HepG2 (cell line): ENCODE measurements around the gene PRR35. TPM values are rescaled to one million over a fixed set of nuclear protein-coding genes. Genes with fewer than 3 reads are reported as not detected.

ENCODE experiments used
- ATF7 ChIP-seq, 2 experiments: fragments of 450-650 bp in 1 of 2; sonication (generic) in 1 of 2; formaldehyde crosslinking in 1 of 2; IDR thresholded peaks; 2 replicates each; pipeline versions ENCODE4 v1.4.0 to v1.6.1; 2016 to 2020; ENCODE audit warnings: antibody characterized with exemption in 1 of 2, mild to moderate bottlenecking in 1 of 2, missing genetic modification reagents in 1 of 2
- KLF11 ChIP-seq: IDR thresholded peaks from 2 replicates; pipeline ENCODE4 v1.6.1; 2016; ENCODE audit warnings: missing compliant biosample characterization
- LCORL ChIP-seq, 2 experiments: fragments of 450-650 bp in 1 of 2; sonication (generic) in 1 of 2; formaldehyde crosslinking in 1 of 2; IDR thresholded peaks; 2 replicates each; pipeline versions ENCODE4 v1.5.0 to v1.6.1; 2017 to 2020; ENCODE audit warnings: antibody characterized with exemption in 1 of 2, missing genetic modification reagents in 1 of 2
- MBNL3 ChIP-seq: fragments of 250-450 bp; sonication (Bioruptor Pico); conservative IDR thresholded peaks from 2 replicates; pipeline ENCODE4 v1.8.0; 2022; ENCODE audit warnings: mild to moderate bottlenecking, inconsistent platforms
- ZNF644 ChIP-seq: IDR thresholded peaks from 2 replicates; pipeline ENCODE4 v1.6.1; 2016; ENCODE audit warnings: low read depth
- ZNF772 ChIP-seq: sonication (generic); formaldehyde crosslinking; IDR thresholded peaks from 2 replicates; pipeline ENCODE4 v1.5.0; 2020; ENCODE audit warnings: mild to moderate bottlenecking, missing genetic modification reagents
- polyA plus RNA-seq, 8 experiments: library from polyadenylated mRNA; depleted of rRNA in 3 of 8; stranded (reverse) in 7 of 8; unstranded in 1 of 8; fragments of >200 nt; fragmentation: Illumina TruSeq in 4 of 8; extraction: Trizol in 4 of 8; gene quantifications; 2 replicates each; pipeline versions ENCODE4 v1.2.1 to v1.2.3, GENCODE V29; 2011 to 2016; ENCODE audit warnings: low read depth in 4 of 8, missing spikeins in 1 of 8, mixed read lengths in 1 of 8; ENCODE audit not compliant: insufficient read depth in 1 of 8
- total RNA-seq, 5 experiments: library from RNA; depleted of rRNA; stranded (reverse); fragments of >200 nt; fragmentation: Illumina TruSeq; extraction: Trizol; gene quantifications; 2 replicates each; pipeline ENCODE4 v1.2.3, GENCODE V29; 2016; ENCODE audit warnings: low read depth in 1 of 5
- TF ChIP-seq, protein P1 (sequence below): sonication (generic); formaldehyde crosslinking; IDR thresholded peaks from one replicate; pipeline ENCODE4 v1.5.1; 2020; ENCODE audit warnings: mild to moderate bottlenecking, missing genetic modification reagents; ENCODE audit errors: not compliant biosample characterization
- TF ChIP-seq, protein P2 (sequence below): sonication (generic); formaldehyde crosslinking; IDR thresholded peaks from 2 replicates; pipeline ENCODE4 v1.5.0; 2020; ENCODE audit warnings: mild to moderate bottlenecking, missing genetic modification reagents, borderline replicate concordance

PRR35 gene
- total and polyA plus RNA-seq, 2 of the 13 experiments (the other 11 are each of a cell fraction or from before 2014, with no cell fraction given), result 0.07 to 0.16 TPM

DNA sequence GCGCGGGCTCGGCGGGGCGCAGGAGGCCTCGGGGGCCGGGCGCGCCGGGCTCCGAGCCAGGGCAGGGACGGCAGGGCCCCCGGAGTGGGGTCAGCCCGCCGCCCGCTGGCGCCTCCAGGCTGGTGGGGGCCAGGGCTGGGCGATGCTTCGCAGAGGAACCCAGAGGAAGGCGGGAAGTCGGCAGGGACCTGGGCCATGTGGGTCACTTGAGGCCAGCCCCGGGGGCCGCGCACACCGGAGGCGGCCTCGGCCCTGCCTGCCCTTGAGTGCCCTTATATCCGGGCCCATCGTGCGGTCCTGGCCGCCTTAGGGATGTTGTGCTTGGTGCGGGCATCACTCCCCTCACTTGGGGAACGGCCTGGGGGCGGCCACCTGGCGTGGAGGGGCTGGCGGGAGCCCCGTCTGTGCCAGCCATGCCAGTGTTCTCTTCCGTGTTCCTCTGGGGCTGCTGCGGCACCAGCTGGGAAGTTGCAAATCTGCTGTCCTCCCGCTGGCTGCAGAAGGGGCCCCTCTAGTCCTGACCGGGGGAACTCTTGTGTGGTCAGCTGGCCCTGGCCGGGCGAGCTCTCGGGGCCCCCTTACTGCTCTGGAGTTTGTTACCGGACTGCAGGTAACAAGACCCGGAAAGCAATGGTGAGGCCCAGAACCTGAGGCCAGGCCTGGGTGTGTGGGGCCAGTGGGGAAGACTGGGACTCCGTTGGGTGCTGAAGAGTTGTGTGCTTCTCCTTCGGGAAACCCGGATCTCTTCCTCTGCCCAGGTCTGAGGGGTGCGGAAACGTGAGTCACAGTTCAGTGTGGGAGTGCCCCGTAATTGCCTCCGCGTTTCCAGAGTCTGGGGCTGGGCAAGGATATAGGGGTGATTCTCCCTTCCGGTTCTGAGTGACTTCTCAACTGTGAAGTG lies 31.8 kb upstream of the PRR35 start (continued):
- TF ChIP-seq, protein P1, sequence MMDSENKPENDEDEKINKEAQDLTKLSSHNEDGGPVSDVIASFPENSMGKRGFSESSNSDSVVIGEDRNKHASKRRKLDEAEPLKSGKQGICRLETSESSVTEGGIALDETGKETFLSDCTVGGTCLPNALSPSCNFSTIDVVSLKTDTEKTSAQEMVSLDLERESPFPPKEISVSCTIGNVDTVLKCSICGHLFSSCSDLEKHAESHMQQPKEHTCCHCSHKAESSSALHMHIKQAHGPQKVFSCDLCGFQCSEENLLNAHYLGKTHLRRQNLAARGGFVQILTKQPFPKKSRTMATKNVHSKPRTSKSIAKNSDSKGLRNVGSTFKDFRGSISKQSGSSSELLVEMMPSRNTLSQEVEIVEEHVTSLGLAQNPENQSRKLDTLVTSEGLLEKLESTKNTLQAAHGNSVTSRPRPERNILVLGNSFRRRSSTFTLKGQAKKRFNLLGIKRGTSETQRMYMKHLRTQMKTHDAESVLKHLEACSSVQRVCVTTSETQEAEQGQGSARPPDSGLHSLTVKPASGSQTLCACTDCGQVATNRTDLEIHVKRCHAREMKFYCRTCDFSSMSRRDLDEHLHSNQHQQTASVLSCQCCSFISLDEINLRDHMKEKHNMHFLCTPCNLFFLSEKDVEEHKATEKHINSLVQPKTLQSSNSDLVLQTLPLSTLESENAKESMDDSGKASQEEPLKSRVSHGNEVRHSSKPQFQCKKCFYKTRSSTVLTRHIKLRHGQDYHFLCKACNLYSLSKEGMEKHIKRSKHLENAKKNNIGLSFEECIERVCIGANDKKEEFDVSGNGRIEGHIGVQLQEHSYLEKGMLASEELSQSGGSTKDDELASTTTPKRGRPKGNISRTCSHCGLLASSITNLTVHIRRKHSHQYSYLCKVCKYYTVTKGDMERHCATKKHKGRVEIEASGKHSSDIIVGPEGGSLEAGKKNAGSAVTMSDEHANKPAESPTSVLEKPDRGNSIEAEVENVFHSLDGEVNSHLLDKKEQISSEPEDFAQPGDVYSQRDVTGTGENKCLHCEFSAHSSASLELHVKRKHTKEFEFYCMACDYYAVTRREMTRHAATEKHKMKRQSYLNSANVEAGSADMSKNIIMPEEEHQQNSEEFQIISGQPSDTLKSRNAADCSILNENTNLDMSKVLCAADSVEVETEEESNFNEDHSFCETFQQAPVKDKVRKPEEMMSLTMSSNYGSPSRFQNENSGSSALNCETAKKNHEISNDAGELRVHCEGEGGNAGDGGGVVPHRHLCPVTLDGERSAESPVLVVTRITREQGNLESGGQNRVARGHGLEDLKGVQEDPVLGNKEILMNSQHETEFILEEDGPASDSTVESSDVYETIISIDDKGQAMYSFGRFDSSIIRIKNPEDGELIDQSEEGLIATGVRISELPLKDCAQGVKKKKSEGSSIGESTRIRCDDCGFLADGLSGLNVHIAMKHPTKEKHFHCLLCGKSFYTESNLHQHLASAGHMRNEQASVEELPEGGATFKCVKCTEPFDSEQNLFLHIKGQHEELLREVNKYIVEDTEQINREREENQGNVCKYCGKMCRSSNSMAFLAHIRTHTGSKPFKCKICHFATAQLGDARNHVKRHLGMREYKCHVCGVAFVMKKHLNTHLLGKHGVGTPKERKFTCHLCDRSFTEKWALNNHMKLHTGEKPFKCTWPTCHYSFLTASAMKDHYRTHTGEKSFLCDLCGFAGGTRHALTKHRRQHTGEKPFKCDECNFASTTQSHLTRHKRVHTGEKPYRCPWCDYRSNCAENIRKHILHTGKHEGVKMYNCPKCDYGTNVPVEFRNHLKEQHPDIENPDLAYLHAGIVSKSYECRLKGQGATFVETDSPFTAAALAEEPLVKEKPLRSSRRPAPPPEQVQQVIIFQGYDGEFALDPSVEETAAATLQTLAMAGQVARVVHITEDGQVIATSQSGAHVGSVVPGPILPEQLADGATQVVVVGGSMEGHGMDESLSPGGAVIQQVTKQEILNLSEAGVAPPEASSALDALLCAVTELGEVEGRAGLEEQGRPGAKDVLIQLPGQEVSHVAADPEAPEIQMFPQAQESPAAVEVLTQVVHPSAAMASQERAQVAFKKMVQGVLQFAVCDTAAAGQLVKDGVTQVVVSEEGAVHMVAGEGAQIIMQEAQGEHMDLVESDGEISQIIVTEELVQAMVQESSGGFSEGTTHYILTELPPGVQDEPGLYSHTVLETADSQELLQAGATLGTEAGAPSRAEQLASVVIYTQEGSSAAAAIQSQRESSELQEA, result peak; percentile 6
- no peak for TF ChIP-seq ZNF644 (CRISPR knock-in tag)
- no peak for TF ChIP-seq ATF7 (IDR thresholded peaks at IDR 0.05)
- no peak for TF ChIP-seq ATF7 (CRISPR knock-in tag; IDR thresholded peaks at IDR 0.05)
- no peak for TF ChIP-seq MBNL3
- TF ChIP-seq LCORL (IDR thresholded peaks at IDR 0.05), result no peak
- TF ChIP-seq LCORL (CRISPR knock-in tag; IDR thresholded peaks at IDR 0.05), result 0 out of 2 replicates have a peak, but pooled peaks have one; percentile 20
- TF ChIP-seq, protein P2, sequence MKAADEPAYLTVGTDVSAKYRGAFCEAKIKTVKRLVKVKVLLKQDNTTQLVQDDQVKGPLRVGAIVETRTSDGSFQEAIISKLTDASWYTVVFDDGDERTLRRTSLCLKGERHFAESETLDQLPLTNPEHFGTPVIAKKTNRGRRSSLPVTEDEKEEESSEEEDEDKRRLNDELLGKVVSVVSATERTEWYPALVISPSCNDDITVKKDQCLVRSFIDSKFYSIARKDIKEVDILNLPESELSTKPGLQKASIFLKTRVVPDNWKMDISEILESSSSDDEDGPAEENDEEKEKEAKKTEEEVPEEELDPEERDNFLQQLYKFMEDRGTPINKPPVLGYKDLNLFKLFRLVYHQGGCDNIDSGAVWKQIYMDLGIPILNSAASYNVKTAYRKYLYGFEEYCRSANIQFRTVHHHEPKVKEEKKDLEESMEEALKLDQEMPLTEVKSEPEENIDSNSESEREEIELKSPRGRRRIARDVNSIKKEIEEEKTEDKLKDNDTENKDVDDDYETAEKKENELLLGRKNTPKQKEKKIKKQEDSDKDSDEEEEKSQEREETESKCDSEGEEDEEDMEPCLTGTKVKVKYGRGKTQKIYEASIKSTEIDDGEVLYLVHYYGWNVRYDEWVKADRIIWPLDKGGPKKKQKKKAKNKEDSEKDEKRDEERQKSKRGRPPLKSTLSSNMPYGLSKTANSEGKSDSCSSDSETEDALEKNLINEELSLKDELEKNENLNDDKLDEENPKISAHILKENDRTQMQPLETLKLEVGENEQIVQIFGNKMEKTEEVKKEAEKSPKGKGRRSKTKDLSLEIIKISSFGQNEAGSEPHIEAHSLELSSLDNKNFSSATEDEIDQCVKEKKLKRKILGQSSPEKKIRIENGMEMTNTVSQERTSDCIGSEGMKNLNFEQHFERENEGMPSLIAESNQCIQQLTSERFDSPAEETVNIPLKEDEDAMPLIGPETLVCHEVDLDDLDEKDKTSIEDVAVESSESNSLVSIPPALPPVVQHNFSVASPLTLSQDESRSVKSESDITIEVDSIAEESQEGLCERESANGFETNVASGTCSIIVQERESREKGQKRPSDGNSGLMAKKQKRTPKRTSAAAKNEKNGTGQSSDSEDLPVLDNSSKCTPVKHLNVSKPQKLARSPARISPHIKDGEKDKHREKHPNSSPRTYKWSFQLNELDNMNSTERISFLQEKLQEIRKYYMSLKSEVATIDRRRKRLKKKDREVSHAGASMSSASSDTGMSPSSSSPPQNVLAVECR (CRISPR knock-in tag), result peak; percentile 43
- no peak for TF ChIP-seq KLF11 (CRISPR knock-in tag)
- peak; percentile 28; the same call in 1 of the 2 replicates for TF ChIP-seq ZNF772 (CRISPR knock-in tag)
